Hematopoietic multipotent progenitor cell treated with erythropoietin and hydrocortisone succinate and interleukin-3 and kit ligand, for 15 days (in vitro differentiated cells): ENCODE measurements around the gene SCUBE3.
A peak's percentile ranks its signal among the peaks of the same experiment; 100 is the strongest.

Source experiments
- DNase-seq: peaks from one replicate; pipeline ENCODE4 v3.0.0-alpha.2; 2015; ENCODE audit warnings: low spot score

The SCUBE3 gene

GRCh38 chr6:35181933-35182612, 31.7 kb upstream of the SCUBE3 start:
- peak; percentile 42 for DNase-seq

- DNase-seq: no peak
Measured at GRCh38 chr6:35183281-35183680, 30.5 kb upstream of the SCUBE3 start.

- DNase-seq: peak; percentile 27
Measured at GRCh38 chr6:35183935-35184334, 29.8 kb upstream of the SCUBE3 start.

DNA sequence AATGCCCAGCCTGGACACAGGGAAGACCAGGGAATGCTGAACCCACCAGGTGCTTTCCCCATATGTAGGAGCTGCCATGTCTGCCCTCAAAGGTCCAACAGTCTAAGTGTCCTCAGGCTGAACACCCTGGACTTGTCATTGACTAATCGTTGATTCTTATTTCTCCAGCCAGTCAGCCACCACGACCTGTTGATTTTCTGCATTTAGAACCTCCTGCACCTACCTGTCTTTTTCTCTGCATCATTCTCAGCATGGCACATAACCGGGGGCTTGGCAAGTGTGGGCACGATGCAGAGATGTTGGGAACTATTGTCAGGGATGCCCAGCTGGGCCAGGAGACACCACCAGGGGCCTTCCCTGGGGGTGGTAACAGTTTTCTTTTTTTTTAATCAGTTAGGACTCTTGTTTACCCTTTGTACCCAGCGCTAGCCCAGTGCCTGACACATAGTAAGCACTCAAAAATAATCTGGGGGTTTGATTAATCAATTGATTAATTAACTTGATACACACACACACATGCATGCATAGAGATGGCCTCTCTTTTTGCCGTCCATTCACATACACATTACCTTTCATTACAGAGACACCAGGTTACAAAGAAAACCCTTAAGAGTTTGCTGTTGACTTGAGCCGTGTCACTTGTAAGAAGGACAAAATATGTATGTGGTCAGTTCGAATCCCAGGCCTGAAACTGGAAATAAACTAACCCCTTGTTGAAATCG, 29.0 kb upstream of the SCUBE3 start:
- DNase-seq: no peak

GRCh38 chr6:35185302-35185681, 28.5 kb upstream of the SCUBE3 start:
- DNase-seq: no peak

DNA sequence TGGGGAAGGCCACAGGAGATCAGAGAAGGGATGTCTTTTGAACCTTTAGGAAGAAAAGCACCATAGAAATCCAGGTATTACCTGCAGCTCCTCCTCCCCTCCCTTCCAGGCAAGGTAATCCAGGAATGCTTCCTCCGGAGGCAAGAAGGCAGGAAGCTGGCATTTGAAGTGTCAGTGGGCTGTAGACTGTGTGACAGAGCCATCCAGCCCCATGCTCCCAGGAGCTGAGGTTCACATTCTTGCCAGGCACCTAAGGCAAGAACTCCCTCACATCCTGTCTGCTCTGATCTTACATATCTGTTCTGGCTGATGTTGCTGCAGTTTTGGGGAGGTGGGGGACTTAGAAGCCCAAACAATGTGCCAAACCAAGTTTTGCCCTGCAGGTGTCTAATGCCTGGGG, 27.8 kb upstream of the SCUBE3 start:
- no peak for DNase-seq

GRCh38 chr6:35186571-35186970, 27.2 kb upstream of the SCUBE3 start:
- DNase-seq: no peak

GRCh38 chr6:35188886-35189285, 24.9 kb upstream of the SCUBE3 start:
- DNase-seq: no peak

- no peak for DNase-seq
Measured at GRCh38 chr6:35190306-35190705, 23.4 kb upstream of the SCUBE3 start.

DNA sequence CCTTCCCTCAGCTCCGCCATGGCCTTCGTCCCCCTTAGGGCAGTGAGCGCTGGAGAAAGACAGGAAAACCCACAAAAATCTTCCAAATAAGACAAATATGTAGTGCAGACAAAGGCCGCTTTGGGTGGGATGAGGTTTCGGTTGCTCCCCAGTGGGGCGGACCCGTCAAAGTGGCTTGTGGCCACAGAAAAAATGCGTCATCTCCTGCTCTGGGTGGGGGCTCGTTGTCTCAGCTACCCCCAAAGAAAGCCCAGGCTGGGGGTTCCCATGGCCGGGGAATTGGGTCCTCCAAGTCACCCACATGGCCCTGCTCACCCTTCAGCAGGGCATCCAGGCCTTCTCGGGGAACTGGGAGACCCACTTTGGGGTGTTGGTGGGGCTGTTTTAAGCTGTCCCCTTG, 21.9 kb upstream of the SCUBE3 start:
- DNase-seq: no peak

DNA sequence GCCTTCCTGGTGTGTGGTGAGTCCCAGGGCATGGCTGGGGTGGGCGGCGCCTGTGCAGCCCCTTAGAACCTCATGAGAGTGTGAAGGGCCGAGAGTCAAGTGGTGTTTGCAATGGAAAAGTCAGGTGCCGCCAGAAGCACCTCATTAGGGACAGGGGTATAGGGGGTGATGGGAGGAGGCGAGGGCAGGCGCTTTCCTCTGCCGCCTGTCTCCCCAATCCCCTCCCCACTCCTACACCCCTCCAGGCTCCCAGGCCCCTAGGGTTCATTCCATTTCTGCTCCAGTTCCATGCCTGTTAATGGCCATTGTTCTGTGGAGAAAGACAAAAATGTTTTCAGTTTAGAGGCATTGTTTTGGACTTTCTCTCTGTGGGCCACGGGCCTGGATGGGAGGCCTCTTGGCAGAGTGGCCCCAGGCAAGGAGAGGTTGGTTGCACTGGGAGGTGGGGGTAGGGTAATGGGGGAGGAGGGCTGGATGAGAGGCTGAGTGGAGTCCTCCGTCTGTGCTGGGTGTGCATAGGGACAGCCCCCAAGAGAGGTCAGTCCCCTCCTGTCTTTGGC, 21.4 kb upstream of the SCUBE3 start:
- DNase-seq: no peak

DNA sequence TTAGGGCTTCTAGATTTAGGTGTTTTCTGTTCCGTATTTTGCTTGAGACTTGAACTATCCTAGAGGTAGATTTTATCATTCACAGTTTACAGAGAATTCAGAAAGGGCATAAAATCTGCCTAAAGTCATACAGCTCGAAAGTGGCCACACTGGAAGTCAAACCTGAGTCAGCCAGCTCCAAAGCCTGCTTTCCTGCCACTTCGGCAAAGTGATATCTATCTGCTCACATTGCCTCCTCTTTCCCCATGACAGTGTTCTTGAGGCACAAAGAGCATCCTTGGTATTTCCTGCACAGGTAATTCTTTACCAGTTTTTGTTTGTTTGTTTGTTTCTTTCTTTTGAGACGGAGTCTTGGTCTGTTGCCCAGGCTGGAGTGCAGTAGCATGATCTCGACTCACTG, 19.4 kb upstream of the SCUBE3 start:
- DNase-seq: no peak

DNA sequence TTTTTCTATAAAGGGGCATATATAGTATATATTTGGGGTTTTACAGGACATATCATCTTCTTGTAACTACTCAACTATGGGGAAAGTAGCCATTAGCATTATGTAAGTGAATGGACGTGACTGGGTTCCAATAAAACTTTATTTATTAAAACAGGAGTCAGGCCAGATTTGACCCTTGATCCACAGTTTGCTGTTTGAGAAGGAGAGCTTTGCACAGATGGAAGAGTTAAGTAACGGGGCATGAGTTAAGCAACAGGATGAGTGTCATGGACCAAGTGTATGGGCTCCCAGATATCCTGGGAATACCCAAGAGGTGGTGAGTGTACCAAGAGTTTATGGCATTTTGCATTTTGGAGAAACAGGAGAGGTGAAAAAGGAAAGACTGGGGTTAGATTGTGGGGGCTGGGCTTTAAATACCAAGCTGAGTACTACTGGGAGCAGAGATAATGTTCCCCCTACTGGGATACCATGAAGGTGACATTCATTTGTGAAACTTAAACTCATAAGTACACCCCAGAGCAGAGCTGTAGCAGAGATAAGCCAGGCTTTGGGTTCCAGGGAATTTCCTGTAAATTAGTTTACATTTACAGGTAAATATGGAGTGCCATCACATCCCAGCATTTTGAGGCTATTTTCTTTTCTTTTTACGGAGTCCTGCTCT, 18.5 kb upstream of the SCUBE3 start:
- DNase-seq: no peak

DNA sequence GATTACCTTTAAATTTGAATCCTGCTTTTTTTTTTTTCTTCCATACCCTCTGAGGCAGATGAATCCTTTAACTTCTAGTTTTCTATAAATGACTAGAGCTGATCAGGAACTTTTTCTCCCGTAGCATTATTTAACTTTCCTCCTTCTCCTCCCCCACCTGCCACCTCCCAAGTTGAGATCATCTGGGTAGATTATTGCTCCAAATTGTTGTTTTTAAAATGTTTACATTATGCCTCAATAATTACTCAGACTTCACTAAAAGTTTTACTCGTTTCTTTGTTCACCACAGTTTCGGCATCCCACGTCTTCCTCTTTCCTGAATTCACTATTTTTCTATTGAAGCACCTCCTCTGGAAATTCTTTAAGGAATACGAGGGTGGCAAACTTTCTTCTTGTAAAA, 16.6 kb upstream of the SCUBE3 start:
- DNase-seq: no peak

DNA sequence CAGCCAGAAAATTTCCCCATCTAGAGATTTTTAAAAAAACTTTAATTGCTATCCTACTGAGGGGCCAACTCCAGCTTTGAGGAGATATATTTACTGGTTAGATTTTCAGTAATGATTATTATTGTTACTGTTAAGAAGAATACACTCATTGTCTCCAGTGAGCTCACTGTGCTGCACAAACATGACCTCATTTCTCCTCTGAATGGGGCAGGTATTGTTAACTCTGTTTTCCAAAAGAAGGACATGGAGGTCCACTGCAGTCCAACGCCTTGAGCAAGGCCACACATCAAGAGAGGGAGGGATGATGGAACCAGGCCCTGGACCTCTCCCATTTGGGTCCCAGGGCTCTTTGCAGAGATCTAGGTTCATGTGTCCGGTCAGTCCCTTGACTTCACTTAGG, 13.9 kb upstream of the SCUBE3 start:
- DNase-seq: no peak

- no peak for DNase-seq
Measured at GRCh38 chr6:35202066-35202546, 11.7 kb upstream of the SCUBE3 start.

DNA sequence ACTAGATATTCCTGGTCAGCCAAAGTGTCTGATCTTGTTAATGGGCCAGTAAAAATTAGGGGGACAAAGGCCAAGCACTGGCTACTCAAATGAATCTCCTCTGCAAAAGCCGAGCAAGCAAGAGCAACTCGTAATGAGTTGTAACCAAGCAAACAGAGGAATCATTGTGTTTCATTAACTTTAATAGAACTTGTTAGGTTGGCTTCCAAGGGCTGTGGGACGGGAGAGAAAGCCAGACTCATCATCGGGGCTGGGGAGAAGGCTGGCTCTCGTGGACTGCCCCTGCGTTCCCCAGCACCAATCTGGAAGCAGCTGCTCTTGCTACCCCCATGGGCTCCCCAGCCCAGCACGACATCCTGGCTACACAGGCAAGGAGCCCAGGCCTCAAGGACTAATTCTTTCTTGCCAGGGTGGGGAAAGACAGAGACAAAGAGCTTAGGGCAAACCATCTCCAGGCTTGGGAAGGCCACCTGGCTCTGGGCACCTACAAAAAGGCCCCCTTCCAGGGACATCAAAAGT, 10.5 kb upstream of the SCUBE3 start:
- no peak for DNase-seq

- no peak for DNase-seq
Measured at GRCh38 chr6:35203680-35204079, 10.1 kb upstream of the SCUBE3 start.

DNA sequence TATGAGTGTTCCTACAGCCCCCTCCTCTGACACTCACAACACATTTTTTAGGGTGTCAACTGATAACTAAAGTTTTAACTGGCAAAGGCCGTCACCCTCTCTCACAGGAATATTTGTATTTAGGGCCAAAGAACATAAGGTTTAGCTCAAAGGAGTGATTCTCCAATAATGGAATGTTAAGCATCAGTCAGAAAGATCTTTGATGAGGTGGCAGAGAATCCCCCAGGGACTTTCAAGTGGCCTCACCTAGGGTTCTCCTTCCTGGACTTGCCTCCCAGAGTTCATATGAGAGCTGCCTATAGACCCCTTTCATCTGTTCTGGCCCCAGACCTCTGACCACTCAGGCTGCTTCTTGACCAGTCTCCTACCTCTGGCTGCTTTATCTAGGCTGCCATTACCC, 7.4 kb upstream of the SCUBE3 start:
- DNase-seq: no peak

GRCh38 chr6:35208419-35208818, 5.3 kb upstream of the SCUBE3 start:
- no peak for DNase-seq

- DNase-seq: no peak
Measured at GRCh38 chr6:35209081-35209480, 4.7 kb upstream of the SCUBE3 start.

- DNase-seq: no peak
Measured at GRCh38 chr6:35209622-35210247, 4.0 kb upstream of the SCUBE3 start.
